ENCODE measurements around the gene MICAL1.

GRCh38 chr6:109455437-109456110 lies at the start of gene MICAL1:
- TF ChIP-seq CTCF (IDR thresholded peaks at IDR 0.05) (peak in 3 of 6 experiments; percentile 20 to 42 (median 36)), POLR2A (IDR thresholded peaks at IDR 0.05) (peak in 1 of 2 donors; percentile 2)

All from adrenal gland (tissue), 5 donors.